SJSA1 (cell line): Measurements from ENCODE around the gene PRIMA1. TPM values are rescaled to one million over a fixed set of nuclear protein-coding genes. Genes with fewer than 3 reads are reported as not detected.

Experiments used
- DNase-seq, 2 experiments: peaks; one replicate each; pipeline ENCODE4 v3.0.0-alpha.2; 2015 to 2020; ENCODE audit warnings: low spot score in 2 of 2, low read depth in 1 of 2
- H3K27ac ChIP-seq: fragments of 250-450 bp; sonication (Bioruptor Pico); 2 replicates; pipeline ENCODE4 v1.5.1; 2020; ENCODE audit warnings: mild to moderate bottlenecking, moderate library complexity
- H3K27me3 ChIP-seq: fragments of 250-450 bp; sonication (Bioruptor Pico); replicated peaks from 2 replicates; pipeline ENCODE4 v1.5.1; 2020; ENCODE audit warnings: mild to moderate bottlenecking, moderate library complexity
- H3K36me3 ChIP-seq: fragments of 250-450 bp; sonication (Bioruptor Pico); 2 replicates; pipeline ENCODE4 v1.5.1; 2020; ENCODE audit warnings: mild to moderate bottlenecking
- H3K4me1 ChIP-seq: fragments of 250-450 bp; sonication (Bioruptor Pico); replicated peaks from 2 replicates; pipeline ENCODE4 v1.6.1; 2021; ENCODE audit warnings: mild to moderate bottlenecking
- H3K4me3 ChIP-seq: fragments of 250-450 bp; sonication (Bioruptor Pico); 2 replicates; pipeline ENCODE4 v1.5.1; 2020; ENCODE audit warnings: mild to moderate bottlenecking
- H3K9me3 ChIP-seq: fragments of 250-450 bp; sonication (Bioruptor Pico); replicated peaks from 2 replicates; pipeline ENCODE4 v1.5.1; 2020; ENCODE audit warnings: mild to moderate bottlenecking
- total RNA-seq: library from RNA; depleted of rRNA; stranded (reverse); fragments of >200 nt; shearing (Covaris generic); gene quantifications from 2 replicates; pipeline ENCODE4 v1.2.3, GENCODE V29; 2014

PRIMA1 gene
- total RNA-seq, 1 experiment from 2014 or later = not detected

GRCh38 chr14:93727917-93728650 lies 60.2 kb downstream of the PRIMA1 start:
- Histone ChIP-seq H3K36me3 (no peaks in the 10 kb centered on the region), H3K27ac (no peak overlapping the region), H3K9me3 (no peaks in the 10 kb centered on the region), H3K4me3 (no peak overlapping the region), H3K27me3 (no peaks in the 10 kb centered on the region; the same call in 1 of the 2 replicates), H3K4me1 (no peaks in the 10 kb centered on the region)
- no peak for DNase-seq

- Histone ChIP-seq H3K9me3 (no peaks in the 10 kb centered on the region), H3K36me3 (no peaks in the 10 kb centered on the region), H3K27ac (no peak overlapping the region), H3K27me3 (no peaks in the 10 kb centered on the region; the same call in 1 of the 2 replicates), H3K4me1 (no peaks in the 10 kb centered on the region), H3K4me3 (no peak overlapping the region)
- DNase-seq = no peak
Observed at GRCh38 chr14:93727039-93727740, 61.1 kb downstream of the PRIMA1 start.

GRCh38 chr14:93725993-93726392 lies 62.3 kb downstream of the PRIMA1 start:
- Histone ChIP-seq H3K36me3 (no peaks in the 10 kb centered on the region), H3K4me3 (no peak overlapping the region), H3K9me3 (no peaks in the 10 kb centered on the region), H3K27me3 (no peaks in the 10 kb centered on the region; the same call in 1 of the 2 replicates), H3K4me1 (no peaks in the 10 kb centered on the region), H3K27ac (no peak overlapping the region)
- no peak for DNase-seq

- Histone ChIP-seq H3K36me3 (no peaks in the 10 kb centered on the region), H3K4me1 (no peaks in the 10 kb centered on the region), H3K4me3 (no peak overlapping the region), H3K27me3 (no peaks in the 10 kb centered on the region), H3K27ac (no peak overlapping the region), H3K9me3 (no peaks in the 10 kb centered on the region)
- DNase-seq = no peak
Observed at GRCh38 chr14:93725002-93725582, 63.2 kb downstream of the PRIMA1 start.

- Histone ChIP-seq H3K4me3 (no peak overlapping the region), H3K36me3 (no peaks in the 10 kb centered on the region), H3K27ac (no peak overlapping the region), H3K4me1 (no peaks in the 10 kb centered on the region), H3K9me3 (no peaks in the 10 kb centered on the region), H3K27me3 (no peaks in the 10 kb centered on the region)
- no peak for DNase-seq
Observed at GRCh38 chr14:93723001-93723400, 65.3 kb downstream of the PRIMA1 start.

GRCh38 chr14:93720981-93721483 lies 67.3 kb downstream of the PRIMA1 start:
- no peaks in the 10 kb centered on the region for H3K27me3 ChIP-seq
- H3K9me3 ChIP-seq = no peaks in the 10 kb centered on the region
- no peaks in the 10 kb centered on the region for H3K36me3 ChIP-seq
- H3K27ac ChIP-seq = no peak overlapping the region
- H3K4me3 ChIP-seq = no peak overlapping the region
- H3K4me1 ChIP-seq = no peaks in the 10 kb centered on the region
- DNase-seq = peak in 1 of 2 experiments; percentile 36

- Histone ChIP-seq H3K4me3 (no peak overlapping the region), H3K9me3 (no peaks in the 10 kb centered on the region), H3K4me1 (no peaks in the 10 kb centered on the region), H3K27ac (no peak overlapping the region), H3K36me3 (no peaks in the 10 kb centered on the region), H3K27me3 (no peaks in the 10 kb centered on the region)
- peak in 1 of 2 experiments; percentile 29 for DNase-seq
Observed at GRCh38 chr14:93720076-93720815, 68.0 kb downstream of the PRIMA1 start.

- Histone ChIP-seq H3K27me3 (no peaks in the 10 kb centered on the region), H3K4me3 (no peak overlapping the region), H3K36me3 (no peaks in the 10 kb centered on the region), H3K27ac (no peak overlapping the region), H3K9me3 (no peaks in the 10 kb centered on the region), H3K4me1 (no peaks in the 10 kb centered on the region)
- DNase-seq = no peak
Observed at GRCh38 chr14:93719256-93719655, 69.0 kb downstream of the PRIMA1 start.

- no peaks in the 10 kb centered on the region for H3K36me3 ChIP-seq
- no peak overlapping the region for H3K4me3 ChIP-seq
- H3K27me3 ChIP-seq = no peaks in the 10 kb centered on the region
- no peak overlapping the region for H3K27ac ChIP-seq
- H3K4me1 ChIP-seq = no peaks in the 10 kb centered on the region
- H3K9me3 ChIP-seq = no peaks in the 10 kb centered on the region
- DNase-seq = no peak
Observed at GRCh38 chr14:93717668-93718320, 70.5 kb downstream of the PRIMA1 start.

GRCh38 chr14:93716746-93717667 lies 71.3 kb downstream of the PRIMA1 start:
- no peaks in the 10 kb centered on the region for H3K9me3 ChIP-seq
- no peaks in the 10 kb centered on the region for H3K27me3 ChIP-seq
- no peak overlapping the region for H3K27ac ChIP-seq
- no peak for DNase-seq
- H3K36me3 ChIP-seq = no peaks in the 10 kb centered on the region
- no peak overlapping the region for H3K4me3 ChIP-seq
- no peaks in the 10 kb centered on the region for H3K4me1 ChIP-seq

GRCh38 chr14:93716002-93716745 lies 72.1 kb downstream of the PRIMA1 start:
- Histone ChIP-seq H3K27me3 (no peaks in the 10 kb centered on the region), H3K4me1 (no peaks in the 10 kb centered on the region), H3K4me3 (no peak overlapping the region), H3K9me3 (no peaks in the 10 kb centered on the region), H3K27ac (no peak overlapping the region), H3K36me3 (no peaks in the 10 kb centered on the region)
- DNase-seq = no peak
